HepG2 (cell line): Measurements from ENCODE around the gene UBE2R2. TPM values are rescaled to one million over a fixed set of nuclear protein-coding genes. Genes with fewer than 3 reads are reported as not detected.

Experiments
- CBX2 ChIP-seq, 2 experiments: fragments of 200-600 bp in 1 of 2; sonication (generic); formaldehyde crosslinking in 1 of 2; IDR thresholded peaks; 2 replicates each; pipeline versions ENCODE4 v1.7.0 to v1.8.1; 2018 to 2022; ENCODE audit warnings: low read depth in 2 of 2, low read length in 1 of 2, mild to moderate bottlenecking in 1 of 2, missing genetic modification reagents in 1 of 2
- KLF12 ChIP-seq: sonication (generic); formaldehyde crosslinking; IDR thresholded peaks from 2 replicates; pipeline ENCODE4 v1.4.0; 2020; ENCODE audit warnings: missing genetic modification reagents, borderline replicate concordance
- KMT2A ChIP-seq: sonication (generic); formaldehyde crosslinking; IDR thresholded peaks from 2 replicates; pipeline ENCODE4 v1.4.0; 2020; ENCODE audit warnings: missing genetic modification reagents
- MIER2 ChIP-seq: IDR thresholded peaks from 2 replicates; pipeline ENCODE4 v1.6.1; 2016; ENCODE audit warnings: missing biosample characterization, missing genetic modification reagents
- MYNN ChIP-seq: sonication (generic); formaldehyde crosslinking; IDR thresholded peaks from 2 replicates; pipeline ENCODE4 v1.4.0; 2020; ENCODE audit warnings: mild to moderate bottlenecking, low read depth, missing genetic modification reagents
- SRSF1 ChIP-seq: fragments of 200-400 bp; formaldehyde crosslinking; optimal IDR thresholded peaks from 2 replicates; pipeline ENCODE3; 2017; ENCODE audit warnings: mild to moderate bottlenecking, low read depth, low read length, moderate library complexity
- ZNF207 ChIP-seq: fragments of 450-650 bp; IDR thresholded peaks from 2 replicates; pipeline ENCODE4 v1.6.1; 2016; ENCODE audit warnings: antibody characterized with exemption, borderline replicate concordance
- ZNF33A ChIP-seq: sonication (generic); formaldehyde crosslinking; IDR thresholded peaks from 2 replicates; pipeline ENCODE4 v1.5.1; 2020; ENCODE audit warnings: missing genetic modification reagents, mild to moderate bottlenecking, moderate library complexity, borderline replicate concordance
- ZNF468 ChIP-seq: sonication (generic); formaldehyde crosslinking; IDR thresholded peaks from 2 replicates; pipeline ENCODE4 v1.8.0; 2022; ENCODE audit warnings: mild to moderate bottlenecking, moderate library complexity, missing genetic modification reagents
- ZNF891 ChIP-seq: sonication (generic); formaldehyde crosslinking; IDR thresholded peaks from 2 replicates; pipeline ENCODE4 v1.5.0; 2020; ENCODE audit warnings: mild to moderate bottlenecking, missing genetic modification reagents
- polyA plus RNA-seq, 8 experiments: library from polyadenylated mRNA; depleted of rRNA in 3 of 8; stranded (reverse) in 7 of 8; unstranded in 1 of 8; fragments of >200 nt; fragmentation: Illumina TruSeq in 4 of 8; extraction: Trizol in 4 of 8; gene quantifications; 2 replicates each; pipeline versions ENCODE4 v1.2.1 to v1.2.3, GENCODE V29; 2011 to 2016; ENCODE audit warnings: low read depth in 4 of 8, missing spikeins in 1 of 8, mixed read lengths in 1 of 8; ENCODE audit not compliant: insufficient read depth in 1 of 8
- total RNA-seq, 5 experiments: library from RNA; depleted of rRNA; stranded (reverse); fragments of >200 nt; fragmentation: Illumina TruSeq; extraction: Trizol; gene quantifications; 2 replicates each; pipeline ENCODE4 v1.2.3, GENCODE V29; 2016; ENCODE audit warnings: low read depth in 1 of 5
- TF ChIP-seq, protein P1 (sequence below): sonication (generic); formaldehyde crosslinking; IDR thresholded peaks from 2 replicates; pipeline ENCODE4 v1.5.0; 2020; ENCODE audit warnings: missing genetic modification reagents, mild to moderate bottlenecking, borderline replicate concordance
- TF ChIP-seq, protein P2 (sequence below): IDR thresholded peaks from 2 replicates; pipeline ENCODE4 v1.6.1; 2016; ENCODE audit warnings: low read depth, borderline replicate concordance
- TF ChIP-seq, protein P3 (sequence below): sonication (generic); formaldehyde crosslinking; IDR thresholded peaks from 2 replicates; pipeline ENCODE4 v1.8.1; 2023; ENCODE audit warnings: missing genetic modification reagents, inconsistent platforms, borderline replicate concordance
- TF ChIP-seq, protein P4 (sequence below): sonication (generic); formaldehyde crosslinking; IDR thresholded peaks from 2 replicates; pipeline ENCODE4 v1.5.1; 2020; ENCODE audit warnings: mild to moderate bottlenecking, missing genetic modification reagents
- TF ChIP-seq, protein P5 (sequence below): conservative IDR thresholded peaks from 2 replicates; pipeline ENCODE4 v1.6.1; 2018; ENCODE audit warnings: missing genetic modification reagents
- TF ChIP-seq, protein P6 (sequence below): IDR thresholded peaks from 2 replicates; pipeline ENCODE4 v1.6.1; 2016; ENCODE audit warnings: low read depth, control low read depth

The UBE2R2 gene
- total and polyA plus RNA-seq, 2 of the 13 experiments (the other 11 are each of a cell fraction or from before 2014, with no cell fraction given) = 14.8 to 20.9 TPM

DNA sequence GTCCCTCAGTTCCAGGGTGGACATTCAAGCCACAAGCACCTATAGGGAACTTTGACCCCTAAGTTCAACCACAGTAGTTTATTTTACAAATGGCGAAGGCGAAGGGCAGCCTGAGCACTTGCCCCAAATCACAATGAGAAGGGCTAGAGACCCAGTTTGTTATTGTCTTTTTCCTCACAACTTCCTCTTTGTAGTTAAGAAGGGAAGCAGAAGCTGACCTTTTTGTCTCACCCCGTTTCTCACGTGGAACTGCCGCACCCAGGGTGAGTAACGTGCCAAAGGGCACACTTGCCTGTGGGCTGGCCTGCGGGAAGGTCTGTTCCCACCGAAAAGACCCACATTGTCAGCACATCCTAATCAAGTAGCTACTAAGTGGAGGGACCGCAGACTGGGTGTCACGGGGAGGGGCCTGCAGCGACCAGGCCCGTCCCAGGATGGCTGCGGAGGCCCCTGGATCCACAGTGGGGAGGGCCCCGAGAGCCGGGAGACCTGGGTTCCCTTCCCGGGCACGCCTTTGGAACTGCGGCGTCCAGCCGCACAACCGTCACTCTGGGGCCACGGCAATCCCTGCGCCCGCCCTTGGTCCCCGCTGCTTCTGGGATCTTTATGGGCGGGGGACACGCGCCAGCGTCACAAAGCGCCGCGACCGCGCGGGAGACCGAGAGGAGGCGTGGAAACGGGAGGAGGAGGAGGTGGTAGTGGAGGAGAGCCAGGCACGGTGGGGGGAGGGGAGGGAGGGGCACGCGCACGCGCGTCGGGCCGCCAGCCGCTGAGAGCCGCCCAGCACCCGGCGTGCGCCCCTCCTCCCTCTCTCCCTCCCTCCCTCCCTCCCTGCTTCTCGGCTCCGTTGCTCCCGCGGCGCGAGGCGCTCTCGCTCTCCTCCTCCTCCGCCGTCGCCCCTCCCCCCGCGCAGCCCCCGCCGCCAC is at the start of gene UBE2R2 (continued):
- TF ChIP-seq, protein P1, sequence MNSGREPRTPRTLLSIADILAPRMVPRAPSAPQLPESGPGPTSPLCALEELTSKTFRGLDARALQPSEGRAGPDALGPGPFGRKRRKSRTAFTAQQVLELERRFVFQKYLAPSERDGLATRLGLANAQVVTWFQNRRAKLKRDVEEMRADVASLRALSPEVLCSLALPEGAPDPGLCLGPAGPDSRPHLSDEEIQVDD = no peak
- no peak; the same call in 1 of the 2 replicates for TF ChIP-seq KLF12 (CRISPR knock-in tag)
- no peak for TF ChIP-seq ZNF468 (CRISPR knock-in tag)
- 0 out of 2 replicates have a peak, but pooled peaks have one; percentile 32 for TF ChIP-seq KMT2A (CRISPR knock-in tag)
- TF ChIP-seq, protein P2, sequence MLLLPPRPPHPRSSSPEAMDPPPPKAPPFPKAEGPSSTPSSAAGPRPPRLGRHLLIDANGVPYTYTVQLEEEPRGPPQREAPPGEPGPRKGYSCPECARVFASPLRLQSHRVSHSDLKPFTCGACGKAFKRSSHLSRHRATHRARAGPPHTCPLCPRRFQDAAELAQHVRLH = 0 out of 2 replicates have a peak, but pooled peaks have one; percentile 61
- no peak; the same call in 1 of the 2 replicates for TF ChIP-seq MYNN (CRISPR knock-in tag)
- TF ChIP-seq ZNF207 = no peak
- TF ChIP-seq CBX2 (IDR thresholded peaks at IDR 0.05; ENCODE audit: low read depth, low read length) = no peak
- 0 out of 2 replicates have a peak, but pooled peaks have one; percentile 68 for TF ChIP-seq CBX2 (CRISPR knock-in tag; IDR thresholded peaks at IDR 0.05; ENCODE audit: low read depth)
- TF ChIP-seq, protein P3, sequence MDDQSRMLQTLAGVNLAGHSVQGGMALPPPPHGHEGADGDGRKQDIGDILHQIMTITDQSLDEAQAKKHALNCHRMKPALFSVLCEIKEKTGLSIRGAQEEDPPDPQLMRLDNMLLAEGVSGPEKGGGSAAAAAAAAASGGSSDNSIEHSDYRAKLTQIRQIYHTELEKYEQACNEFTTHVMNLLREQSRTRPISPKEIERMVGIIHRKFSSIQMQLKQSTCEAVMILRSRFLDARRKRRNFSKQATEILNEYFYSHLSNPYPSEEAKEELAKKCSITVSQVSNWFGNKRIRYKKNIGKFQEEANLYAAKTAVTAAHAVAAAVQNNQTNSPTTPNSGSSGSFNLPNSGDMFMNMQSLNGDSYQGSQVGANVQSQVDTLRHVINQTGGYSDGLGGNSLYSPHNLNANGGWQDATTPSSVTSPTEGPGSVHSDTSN (CRISPR knock-in tag) = no peak
- 0 out of 2 replicates have a peak, but pooled peaks have one; percentile 17 for TF ChIP-seq MIER2 (CRISPR knock-in tag)
- no peak for TF ChIP-seq ZNF33A (CRISPR knock-in tag)
- TF ChIP-seq, protein P4, sequence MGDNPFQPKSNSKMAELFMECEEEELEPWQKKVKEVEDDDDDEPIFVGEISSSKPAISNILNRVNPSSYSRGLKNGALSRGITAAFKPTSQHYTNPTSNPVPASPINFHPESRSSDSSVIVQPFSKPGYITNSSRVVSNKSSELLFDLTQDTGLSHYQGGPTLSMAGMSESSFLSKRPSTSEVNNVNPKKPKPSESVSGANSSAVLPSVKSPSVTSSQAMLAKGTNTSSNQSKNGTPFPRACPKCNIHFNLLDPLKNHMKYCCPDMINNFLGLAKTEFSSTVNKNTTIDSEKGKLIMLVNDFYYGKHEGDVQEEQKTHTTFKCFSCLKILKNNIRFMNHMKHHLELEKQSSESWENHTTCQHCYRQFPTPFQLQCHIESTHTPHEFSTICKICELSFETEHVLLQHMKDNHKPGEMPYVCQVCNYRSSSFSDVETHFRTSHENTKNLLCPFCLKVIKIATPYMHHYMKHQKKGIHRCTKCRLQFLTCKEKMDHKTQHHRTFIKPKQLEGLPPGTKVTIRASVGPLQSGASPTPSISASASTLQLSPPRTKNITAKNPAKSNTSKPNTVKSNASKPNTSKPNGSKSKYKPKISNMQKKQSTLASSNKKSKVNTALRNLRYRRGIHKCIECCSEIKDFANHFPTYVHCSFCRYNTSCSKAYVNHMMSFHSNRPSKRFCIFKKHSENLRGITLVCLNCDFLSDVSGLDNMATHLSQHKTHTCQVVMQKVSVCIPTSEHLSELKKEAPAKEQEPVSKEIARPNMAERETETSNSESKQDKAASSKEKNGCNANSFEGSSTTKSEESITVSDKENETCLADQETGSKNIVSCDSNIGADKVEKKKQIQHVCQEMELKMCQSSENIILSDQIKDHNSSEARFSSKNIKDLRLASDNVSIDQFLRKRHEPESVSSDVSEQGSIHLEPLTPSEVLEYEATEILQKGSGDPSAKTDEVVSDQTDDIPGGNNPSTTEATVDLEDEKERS (CRISPR knock-in tag) = no peak; the same call in 1 of the 2 replicates
- TF ChIP-seq SRSF1 = peak; percentile 57
- TF ChIP-seq, protein P5, sequence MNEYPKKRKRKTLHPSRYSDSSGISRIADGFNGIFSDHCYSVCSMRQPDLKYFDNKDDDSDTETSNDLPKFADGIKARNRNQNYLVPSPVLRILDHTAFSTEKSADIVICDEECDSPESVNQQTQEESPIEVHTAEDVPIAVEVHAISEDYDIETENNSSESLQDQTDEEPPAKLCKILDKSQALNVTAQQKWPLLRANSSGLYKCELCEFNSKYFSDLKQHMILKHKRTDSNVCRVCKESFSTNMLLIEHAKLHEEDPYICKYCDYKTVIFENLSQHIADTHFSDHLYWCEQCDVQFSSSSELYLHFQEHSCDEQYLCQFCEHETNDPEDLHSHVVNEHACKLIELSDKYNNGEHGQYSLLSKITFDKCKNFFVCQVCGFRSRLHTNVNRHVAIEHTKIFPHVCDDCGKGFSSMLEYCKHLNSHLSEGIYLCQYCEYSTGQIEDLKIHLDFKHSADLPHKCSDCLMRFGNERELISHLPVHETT (CRISPR knock-in tag) = peak; percentile 46; the same call in 1 of the 2 replicates
- TF ChIP-seq ZNF891 = 0 out of 2 replicates have a peak, but pooled peaks have one; percentile 58
- TF ChIP-seq, protein P6, sequence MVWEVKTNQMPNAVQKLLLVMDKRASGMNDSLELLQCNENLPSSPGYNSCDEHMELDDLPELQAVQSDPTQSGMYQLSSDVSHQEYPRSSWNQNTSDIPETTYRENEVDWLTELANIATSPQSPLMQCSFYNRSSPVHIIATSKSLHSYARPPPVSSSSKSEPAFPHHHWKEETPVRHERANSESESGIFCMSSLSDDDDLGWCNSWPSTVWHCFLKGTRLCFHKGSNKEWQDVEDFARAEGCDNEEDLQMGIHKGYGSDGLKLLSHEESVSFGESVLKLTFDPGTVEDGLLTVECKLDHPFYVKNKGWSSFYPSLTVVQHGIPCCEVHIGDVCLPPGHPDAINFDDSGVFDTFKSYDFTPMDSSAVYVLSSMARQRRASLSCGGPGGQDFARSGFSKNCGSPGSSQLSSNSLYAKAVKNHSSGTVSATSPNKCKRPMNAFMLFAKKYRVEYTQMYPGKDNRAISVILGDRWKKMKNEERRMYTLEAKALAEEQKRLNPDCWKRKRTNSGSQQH (CRISPR knock-in tag) = no peak; the same call in 1 of the 2 replicates
